ENCODE results near the gene C11orf58. TPM values are rescaled to one million over a fixed set of nuclear protein-coding genes. Genes with fewer than 3 reads are reported as not detected.

Gene C11orf58
- polyA plus RNA-seq (2013, experiment 1 of 2), result 205 TPM
- 208 TPM for polyA plus RNA-seq (2013, experiment 2 of 2)

DNA sequence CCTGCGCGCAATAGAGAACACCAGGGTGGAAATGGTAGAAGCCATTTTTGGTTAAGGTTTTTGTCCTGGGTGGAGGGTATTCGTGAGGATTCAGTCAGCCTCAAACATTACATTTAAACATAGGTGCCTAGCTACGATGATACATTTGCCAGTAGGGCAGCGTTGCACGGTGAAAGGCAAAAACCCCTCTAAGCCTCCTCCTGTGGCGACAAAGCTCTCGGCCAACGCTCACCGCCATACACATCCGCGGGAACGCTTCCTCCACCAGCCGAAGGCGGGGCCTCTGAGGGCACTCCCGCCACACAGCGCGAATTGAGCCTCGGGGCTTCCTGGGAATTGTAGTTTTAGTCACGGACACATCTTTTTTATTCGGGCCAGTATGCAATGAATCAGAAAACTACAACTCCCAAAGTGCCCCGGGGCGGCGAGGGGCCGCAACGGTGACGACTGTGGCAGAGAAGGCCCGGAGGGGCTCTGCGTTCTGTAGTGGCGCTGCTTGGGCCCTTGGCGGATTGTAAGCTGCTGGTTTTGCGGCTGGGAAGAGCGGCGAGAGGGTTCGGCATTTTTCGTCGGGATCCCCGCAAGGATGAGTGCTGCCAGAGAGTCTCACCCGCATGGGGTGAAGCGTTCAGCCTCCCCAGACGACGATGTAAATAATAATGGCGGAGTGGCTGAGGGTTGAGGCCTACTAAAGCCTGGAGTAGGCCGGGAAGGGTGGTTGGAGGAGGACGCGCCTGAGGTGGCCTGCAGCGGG lies at the start of gene C11orf58:
C11orf58 (plus strand) TSS at position 455 of the 754 bp plus-strand sequence; CDS start at position 587, 132 bp downstream.
- H2AFZ ChIP-seq (ENCODE audit: low read length), result peak within 1 kb of the TSS; percentile 87
- peak within 1 kb of the TSS; percentile 98 for H3K9ac ChIP-seq (ENCODE audit: low read depth, low read length, poor library complexity)
- peak within 1 kb of the TSS; percentile 58 for H3K4me2 ChIP-seq (ENCODE audit: insufficient read depth, low read length, poor library complexity, severe bottlenecking)
- peak within 1 kb of the TSS; percentile 43 for H3K4ac ChIP-seq (ENCODE audit: low read length)
- H3K23ac ChIP-seq (ENCODE audit: low read depth, low read length, poor library complexity), result no peak within 1 kb of the TSS
- peak within 1 kb of the TSS; percentile 38 for H2AK5ac ChIP-seq (ENCODE audit: low read depth, low read length)
- peaks cover 3% of the 10 kb centered on the region for H3K79me1 ChIP-seq (ENCODE audit: low read depth, low read length)
- H3K4me1 ChIP-seq (ENCODE audit: control insufficient read depth in 2 of 2, insufficient read depth in 1 of 2, low read depth in 1 of 2, low read length in 2 of 2), result no peaks in the 10 kb centered on the region
- no peaks in the 10 kb centered on the region for H3K27me3 ChIP-seq (ENCODE audit: control insufficient read depth in 3 of 3, insufficient read depth in 3 of 3, low read depth in 1 of 3, low read length in 3 of 3)
- H4K91ac ChIP-seq (ENCODE audit: low read depth, low read length, poor library complexity), result no peak within 1 kb of the TSS
- H2BK12ac ChIP-seq (ENCODE audit: low read length), result no peak within 1 kb of the TSS
- peaks cover 3 to 23% of the 10 kb centered on the region in 2 donors for H3K9me3 ChIP-seq (replicated peaks in 1 of 2; ENCODE audit: control insufficient read depth in 2 of 2, insufficient read depth in 1 of 2, low read depth in 1 of 2, low read length in 2 of 2)
- H2BK5ac ChIP-seq (ENCODE audit: low read length), result no peak within 1 kb of the TSS
- peak within 1 kb of the TSS; percentile 92 for H3K18ac ChIP-seq (ENCODE audit: low read length)
- peak within 1 kb of the TSS; percentile 86 to 89 for H3K4me3 ChIP-seq (ENCODE audit: low read length in 2 of 2)
- peak within 1 kb of the TSS; percentile 34 for H2BK15ac ChIP-seq (ENCODE audit: low read length)
- no CpG with 5 or more reads among the region's 47 CpGs for WGBS, 2 donors (ENCODE audit: extremely low coverage in 2 of 2, insufficient read length in 2 of 2, insufficient replicate concordance in 1 of 2)
- H3K36me3 ChIP-seq (replicated peaks in 1 of 2; ENCODE audit: control insufficient read depth in 2 of 2, insufficient read depth in 2 of 2, low read length in 2 of 2), result peaks cover 4 to 33% of the 10 kb centered on the region in 2 donors
- H3K27ac ChIP-seq (replicated peaks; ENCODE audit: low read length), result peak within 1 kb of the TSS; percentile 58
- no peak within 1 kb of the TSS for H2BK120ac ChIP-seq (ENCODE audit: low read depth, low read length)
- H4K8ac ChIP-seq (ENCODE audit: low read depth, low read length), result no peak within 1 kb of the TSS
- no peak within 1 kb of the TSS for H3K14ac ChIP-seq (ENCODE audit: low read length)
- DNase-seq (ENCODE audit: low spot score), result peak; percentile 96

DNA sequence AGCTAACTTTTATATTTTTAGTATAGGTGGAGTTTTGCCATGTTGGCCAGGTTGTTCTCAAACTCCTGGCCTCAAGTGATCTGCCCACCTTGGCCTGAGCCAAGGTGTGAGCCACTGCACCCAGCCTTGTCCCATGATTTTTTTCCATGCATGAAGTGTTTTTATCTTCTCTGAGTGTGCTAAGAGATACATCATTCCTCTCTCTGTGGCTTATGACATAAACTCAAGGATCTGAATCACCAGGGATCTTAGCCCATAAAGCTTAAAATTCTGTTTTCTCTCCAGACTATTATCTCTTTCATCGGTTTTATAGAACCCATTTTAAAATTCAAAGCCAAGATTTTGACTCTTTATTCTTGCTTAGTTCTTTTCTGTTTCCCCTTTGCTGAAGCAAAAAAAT lies 48.4 kb upstream of the C11orf58 start:
- no peak overlapping the region for H2AK5ac ChIP-seq (ENCODE audit: low read depth, low read length)
- no peak overlapping the region for H2BK15ac ChIP-seq (ENCODE audit: low read length)
- no peaks in the 10 kb centered on the region for H3K9me3 ChIP-seq (replicated peaks in 1 of 2; ENCODE audit: control insufficient read depth in 2 of 2, insufficient read depth in 1 of 2, low read depth in 1 of 2, low read length in 2 of 2)
- H3K36me3 ChIP-seq (replicated peaks in 1 of 2; ENCODE audit: control insufficient read depth in 2 of 2, insufficient read depth in 2 of 2, low read length in 2 of 2), result no peaks in the 10 kb centered on the region
- no CpG with 5 or more reads among the region's 1 CpG for WGBS, 2 donors (ENCODE audit: extremely low coverage in 2 of 2, insufficient read length in 2 of 2, insufficient replicate concordance in 1 of 2)
- no peak overlapping the region for H3K14ac ChIP-seq (ENCODE audit: low read length)
- no peak for DNase-seq (ENCODE audit: low spot score)
- no peak overlapping the region for H3K18ac ChIP-seq (ENCODE audit: low read length)
- no peak overlapping the region for H3K4me3 ChIP-seq (ENCODE audit: low read length in 2 of 2)
- H3K4ac ChIP-seq (ENCODE audit: low read length), result no peak overlapping the region
- H4K91ac ChIP-seq (ENCODE audit: low read depth, low read length, poor library complexity), result no peak overlapping the region
- no peak overlapping the region for H3K9ac ChIP-seq (ENCODE audit: low read depth, low read length, poor library complexity)
- no peak overlapping the region for H3K27ac ChIP-seq (replicated peaks; ENCODE audit: low read length)
- H3K23ac ChIP-seq (ENCODE audit: low read depth, low read length, poor library complexity), result no peak overlapping the region
- no peak overlapping the region for H2BK12ac ChIP-seq (ENCODE audit: low read length)
- no peak overlapping the region for H2BK120ac ChIP-seq (ENCODE audit: low read depth, low read length)
- no peak overlapping the region for H4K8ac ChIP-seq (ENCODE audit: low read depth, low read length)
- no peaks in the 10 kb centered on the region for H3K79me1 ChIP-seq (ENCODE audit: low read depth, low read length)
- H3K27me3 ChIP-seq (ENCODE audit: control insufficient read depth in 3 of 3, insufficient read depth in 3 of 3, low read depth in 1 of 3, low read length in 3 of 3), result no peaks in the 10 kb centered on the region
- no peak overlapping the region for H3K4me2 ChIP-seq (ENCODE audit: insufficient read depth, low read length, poor library complexity, severe bottlenecking)
- no peaks in the 10 kb centered on the region for H3K4me1 ChIP-seq (ENCODE audit: control insufficient read depth in 2 of 2, insufficient read depth in 1 of 2, low read depth in 1 of 2, low read length in 2 of 2)
- H2BK5ac ChIP-seq (ENCODE audit: low read length), result no peak overlapping the region
- no peak overlapping the region for H2AFZ ChIP-seq (ENCODE audit: low read length)

DNA sequence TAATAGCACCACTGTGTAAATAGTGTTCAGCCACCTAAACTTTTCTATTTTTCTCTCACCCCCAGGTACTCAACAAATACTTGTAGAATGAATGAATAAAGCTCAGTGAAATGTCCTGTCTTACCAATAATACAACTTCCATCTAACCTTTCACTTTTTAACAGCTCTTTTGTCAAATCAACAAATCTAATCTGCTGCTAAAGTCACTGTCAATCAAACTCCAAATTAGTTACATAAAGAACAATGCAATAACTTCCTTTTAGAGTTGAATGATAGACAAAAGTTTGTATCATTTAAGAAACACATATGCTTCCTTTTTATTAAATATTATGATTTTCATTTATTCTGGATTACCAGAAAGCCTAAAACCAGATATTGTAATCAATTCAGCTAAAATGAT lies 34.7 kb upstream of the C11orf58 start:
- Histone ChIP-seq H2BK15ac (ENCODE audit: low read length) (no peak overlapping the region), H2BK12ac (ENCODE audit: low read length) (no peak overlapping the region), H3K9ac (ENCODE audit: low read depth, low read length, poor library complexity) (no peak overlapping the region), H3K9me3 (replicated peaks in 1 of 2; ENCODE audit: control insufficient read depth in 2 of 2, insufficient read depth in 1 of 2, low read depth in 1 of 2, low read length in 2 of 2) (no peaks in the 10 kb centered on the region), H3K27ac (replicated peaks; ENCODE audit: low read length) (no peak overlapping the region), H4K91ac (ENCODE audit: low read depth, low read length, poor library complexity) (no peak overlapping the region), H2AFZ (ENCODE audit: low read length) (no peak overlapping the region), H3K18ac (ENCODE audit: low read length) (no peak overlapping the region), H2BK120ac (ENCODE audit: low read depth, low read length) (no peak overlapping the region), H3K36me3 (replicated peaks in 1 of 2; ENCODE audit: control insufficient read depth in 2 of 2, insufficient read depth in 2 of 2, low read length in 2 of 2) (no peaks in the 10 kb centered on the region), H2AK5ac (ENCODE audit: low read depth, low read length) (no peak overlapping the region), H3K23ac (ENCODE audit: low read depth, low read length, poor library complexity) (no peak overlapping the region), H4K8ac (ENCODE audit: low read depth, low read length) (no peak overlapping the region), H3K4me3 (ENCODE audit: low read length in 2 of 2) (no peak overlapping the region), H3K4me1 (ENCODE audit: control insufficient read depth in 2 of 2, insufficient read depth in 1 of 2, low read depth in 1 of 2, low read length in 2 of 2) (no peaks in the 10 kb centered on the region), H3K4me2 (ENCODE audit: insufficient read depth, low read length, poor library complexity, severe bottlenecking) (no peak overlapping the region), H3K14ac (ENCODE audit: low read length) (no peak overlapping the region), H3K27me3 (ENCODE audit: control insufficient read depth in 3 of 3, insufficient read depth in 3 of 3, low read depth in 1 of 3, low read length in 3 of 3) (peaks cover 0 to 6% (median 0%) of the 10 kb centered on the region in 3 experiments), H3K79me1 (ENCODE audit: low read depth, low read length) (no peaks in the 10 kb centered on the region), H3K4ac (ENCODE audit: low read length) (no peak overlapping the region), H2BK5ac (ENCODE audit: low read length) (no peak overlapping the region)
- no peak for DNase-seq (ENCODE audit: low spot score)

DNA sequence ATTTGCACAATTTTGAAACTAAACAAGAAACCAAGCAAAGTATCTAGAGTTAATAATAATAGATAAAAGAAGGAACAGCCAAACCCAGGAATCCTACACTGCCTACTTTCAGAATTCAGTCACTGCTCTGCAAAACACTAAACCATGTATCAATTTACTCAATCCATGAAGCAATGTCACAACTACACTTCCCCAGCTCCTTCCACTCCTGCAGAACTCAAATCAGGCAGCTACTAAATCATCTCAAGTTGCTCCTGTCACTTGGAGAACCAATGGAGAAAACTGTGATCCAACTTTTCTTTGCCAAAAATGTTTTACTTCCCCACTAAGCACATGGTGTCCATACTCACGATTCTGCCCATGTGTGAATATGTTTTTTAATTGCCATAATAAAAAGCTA lies 24.9 kb upstream of the C11orf58 start:
- no peak overlapping the region for H2BK5ac ChIP-seq (ENCODE audit: low read length)
- H3K9me3 ChIP-seq (replicated peaks in 1 of 2; ENCODE audit: control insufficient read depth in 2 of 2, insufficient read depth in 1 of 2, low read depth in 1 of 2, low read length in 2 of 2), result no peaks in the 10 kb centered on the region
- no peak overlapping the region for H2BK12ac ChIP-seq (ENCODE audit: low read length)
- H3K36me3 ChIP-seq (replicated peaks in 1 of 2; ENCODE audit: control insufficient read depth in 2 of 2, insufficient read depth in 2 of 2, low read length in 2 of 2), result no peaks in the 10 kb centered on the region
- no peak overlapping the region for H4K8ac ChIP-seq (ENCODE audit: low read depth, low read length)
- no peak overlapping the region for H2BK15ac ChIP-seq (ENCODE audit: low read length)
- H3K27me3 ChIP-seq (ENCODE audit: control insufficient read depth in 3 of 3, insufficient read depth in 3 of 3, low read depth in 1 of 3, low read length in 3 of 3), result no peaks in the 10 kb centered on the region
- H3K18ac ChIP-seq (ENCODE audit: low read length), result no peak overlapping the region
- no peak overlapping the region for H3K27ac ChIP-seq (replicated peaks; ENCODE audit: low read length)
- peaks cover 0 to 2% of the 10 kb centered on the region in 2 donors for H3K4me1 ChIP-seq (ENCODE audit: control insufficient read depth in 2 of 2, insufficient read depth in 1 of 2, low read depth in 1 of 2, low read length in 2 of 2)
- WGBS, 2 donors (ENCODE audit: extremely low coverage in 2 of 2, insufficient read length in 2 of 2, insufficient replicate concordance in 1 of 2), result no CpG with 5 or more reads among the region's 1 CpG
- no peak overlapping the region for H4K91ac ChIP-seq (ENCODE audit: low read depth, low read length, poor library complexity)
- no peak overlapping the region for H2BK120ac ChIP-seq (ENCODE audit: low read depth, low read length)
- H3K14ac ChIP-seq (ENCODE audit: low read length), result no peak overlapping the region
- H2AFZ ChIP-seq (ENCODE audit: low read length), result no peak overlapping the region
- H3K9ac ChIP-seq (ENCODE audit: low read depth, low read length, poor library complexity), result no peak overlapping the region
- no peak overlapping the region for H3K23ac ChIP-seq (ENCODE audit: low read depth, low read length, poor library complexity)
- H3K4me3 ChIP-seq (ENCODE audit: low read length in 2 of 2), result no peak overlapping the region
- H2AK5ac ChIP-seq (ENCODE audit: low read depth, low read length), result no peak overlapping the region
- no peaks in the 10 kb centered on the region for H3K79me1 ChIP-seq (ENCODE audit: low read depth, low read length)
- H3K4me2 ChIP-seq (ENCODE audit: insufficient read depth, low read length, poor library complexity, severe bottlenecking), result no peak overlapping the region
- no peak overlapping the region for H3K4ac ChIP-seq (ENCODE audit: low read length)
- DNase-seq (ENCODE audit: low spot score), result no peak
